K562 (cell line): ENCODE measurements around the gene GFOD2. TPM values are rescaled to one million over a fixed set of nuclear protein-coding genes. Genes with fewer than 3 reads are reported as not detected.

ENCODE experiments used
- ATAC-seq: fragments of 200-7000 bp; cut with Tn5 transposase; 3 replicates; pipeline ENCODE4 v1.9.1; 2020; ENCODE audit warnings: moderate library complexity
- BruUV-seq: library from RNA; stranded (reverse); fragments of 400-500 nt; replicated peaks from 2 replicates; lab custom pipeline; 2021; lab: Mats Ljungman, UMichigan
- CTCF ChIA-PET: fragments of 300-600 bp; formaldehyde crosslinking; extraction: SDS; loops from one replicate; lab custom pipeline; 2021; ENCODE audit warnings: low intra/inter-chr PET ratio; lab: Yijun Ruan, JAX
- POLR2A ChIA-PET: fragments of 300-600, 350-650 bp; sonication (Branson Sonifier 250); formaldehyde crosslinking; extraction: SDS; loops from one replicate; lab custom pipeline; 2021; ENCODE audit warnings: antibody characterized with exemption, inconsistent platforms; lab: Yijun Ruan, JAX
- DNase-seq, 4 experiments: peaks; one replicate each; pipeline versions ENCODE4 v3.0.0 to v3.0.0-alpha.2; 2011 to 2018; ENCODE audit warnings: low spot score in 3 of 4, mixed read lengths in 3 of 4; ENCODE audit errors: extremely low read depth in 1 of 4
- FAIRE-seq: peaks from 2 replicates; lab custom pipeline; 2011; peaks lifted over from hg19 to GRCh38; lab: Jason Lieb, UNC
- H2AFZ ChIP-seq: 2 replicates; pipeline ENCODE4 v1.6.0; 2011; ENCODE audit warnings: low read depth, low read length, control low read depth, inconsistent platforms
- H3K27ac ChIP-seq: fragments of 200-600 bp; 3 replicates; pipeline ENCODE4 v1.8.0; 2011; ENCODE audit warnings: low read depth, mild to moderate bottlenecking, control low read depth, inconsistent platforms, low read length, moderate library complexity, mixed read lengths; ENCODE audit errors: extremely low read depth
- H3K27me3 ChIP-seq, 2 experiments: fragments of 300-600 bp in 1 of 2; 2 replicates in 1 of 2; 3 replicates in 1 of 2; pipeline versions ENCODE4 v1.6.0 to v1.8.0; 2011; ENCODE audit warnings: inconsistent platforms in 2 of 2, low read length in 2 of 2, mild to moderate bottlenecking in 1 of 2, mixed read lengths in 1 of 2, moderate library complexity in 1 of 2; ENCODE audit not compliant: control insufficient read depth in 2 of 2, insufficient read depth in 2 of 2
- H3K36me3 ChIP-seq: fragments of 300-600 bp; 3 replicates; pipeline ENCODE4 v1.8.0; 2011; ENCODE audit warnings: mild to moderate bottlenecking, low read length, inconsistent platforms; ENCODE audit not compliant: control insufficient read depth, insufficient read depth
- H3K4me1 ChIP-seq, 2 experiments: fragments of 200-600 bp in 1 of 2; replicated peaks in 1 of 2; 2 replicates in 1 of 2; 3 replicates in 1 of 2; pipeline versions ENCODE4 v1.5.1 to v1.8.0; 2011; ENCODE audit warnings: inconsistent platforms in 2 of 2, low read length in 2 of 2, mild to moderate bottlenecking in 1 of 2, mixed read lengths in 1 of 2, moderate library complexity in 1 of 2; ENCODE audit not compliant: control insufficient read depth in 2 of 2, insufficient read depth in 2 of 2
- H3K4me2 ChIP-seq: 2 replicates; pipeline ENCODE4 v1.6.1; 2011; ENCODE audit warnings: low read length, control low read depth, inconsistent platforms, mixed read lengths; ENCODE audit not compliant: insufficient read depth
- H3K4me3 ChIP-seq: fragments of 200-600 bp; sonication (generic), shearing (Covaris generic); 2 replicates; pipeline ENCODE4 v1.5.1; 2016; ENCODE audit warnings: control low read depth, inconsistent platforms
- H3K79me2 ChIP-seq: fragments of 200-600 bp; 3 replicates; pipeline ENCODE4 v1.8.0; 2011; ENCODE audit warnings: low read length, inconsistent platforms; ENCODE audit not compliant: control insufficient read depth, insufficient read depth
- H3K9ac ChIP-seq, 2 experiments: 2 replicates each; pipeline versions ENCODE4 v1.6.0 to v1.6.1; 2011; ENCODE audit warnings: low read depth in 2 of 2, low read length in 2 of 2, control low read depth in 1 of 2, inconsistent platforms in 1 of 2, mild to moderate bottlenecking in 1 of 2, mixed read lengths in 1 of 2; ENCODE audit not compliant: insufficient read depth in 1 of 2
- H3K9me1 ChIP-seq: one replicate; pipeline ENCODE4 v1.6.0; 2011; ENCODE audit warnings: inconsistent platforms, mild to moderate bottlenecking, low read length, moderate library complexity; ENCODE audit not compliant: control insufficient read depth, insufficient read depth
- H3K9me3 ChIP-seq: replicated peaks from 2 replicates; pipeline ENCODE4 v1.5.1; 2011; ENCODE audit warnings: low read depth, low read length, inconsistent platforms; ENCODE audit not compliant: control insufficient read depth, insufficient read depth
- H4K20me1 ChIP-seq: replicated peaks from 2 replicates; pipeline ENCODE4 v1.6.1; 2011; ENCODE audit warnings: low read length, inconsistent platforms, mixed read lengths; ENCODE audit not compliant: control insufficient read depth, insufficient read depth
- CBX8 ChIP-seq: fragments of 200-600 bp; sonication (generic); IDR thresholded peaks from 2 replicates; pipeline ENCODE4 v1.6.1; 2012; ENCODE audit warnings: borderline replicate concordance, mixed run types, low read depth, mild to moderate bottlenecking, moderate library complexity, mixed read lengths, low read length, control low read depth, inconsistent platforms; ENCODE audit not compliant: poor library complexity, severe bottlenecking; ENCODE audit errors: extremely low read depth
- ELF2 ChIP-seq: fragments of 250-450 bp; sonication (Bioruptor Pico); IDR thresholded peaks from 2 replicates; pipeline ENCODE4 v1.5.0; 2021; ENCODE audit warnings: mild to moderate bottlenecking
- KDM1A ChIP-seq, 2 experiments: fragments of 450-650 bp; IDR thresholded peaks; 2 replicates each; pipeline ENCODE4 v1.6.1; 2016; ENCODE audit warnings: mild to moderate bottlenecking in 2 of 2
- KLF6 ChIP-seq: fragments of 250-450 bp; sonication (Bioruptor Pico); IDR thresholded peaks from 2 replicates; pipeline ENCODE4 v1.4.0; 2020; ENCODE audit warnings: mild to moderate bottlenecking, moderate library complexity, borderline replicate concordance
- NCOA2 ChIP-seq, 2 experiments: fragments of 450-650 bp; IDR thresholded peaks; 2 replicates each; pipeline ENCODE4 v1.6.1; 2018; ENCODE audit warnings: mild to moderate bottlenecking in 2 of 2, moderate library complexity in 1 of 2; ENCODE audit not compliant: partially characterized antibody in 2 of 2
- RBM25 ChIP-seq: fragments of 200-400 bp; formaldehyde crosslinking; IDR thresholded peaks from 2 replicates; pipeline ENCODE4 v1.6.1; 2018; ENCODE audit warnings: low read length, low read depth, moderate library complexity; ENCODE audit not compliant: severe bottlenecking
- SOX6 ChIP-seq: fragments of 450-650 bp; IDR thresholded peaks from 2 replicates; pipeline ENCODE4 v1.6.1; 2014; ENCODE audit warnings: mild to moderate bottlenecking
- TGIF2 ChIP-seq: sonication (generic); formaldehyde crosslinking; IDR thresholded peaks from 2 replicates; pipeline ENCODE4 v1.8.1; 2022; ENCODE audit warnings: mild to moderate bottlenecking, missing genetic modification reagents, moderate library complexity
- ZNF146 ChIP-seq: IDR thresholded peaks from one replicate; pipeline ENCODE4 v1.6.1; 2018; ENCODE audit warnings: missing compliant biosample characterization; ENCODE audit not compliant: unreplicated experiment
- ZNF766 ChIP-seq: fragments of 200-800 bp; sonication (Bioruptor generic); conservative IDR thresholded peaks from 2 replicates; pipeline ENCODE4 v1.6.1; 2016; ENCODE audit warnings: missing genetic modification characterization, missing compliant biosample characterization
- WGBS: fragments of 100-300 bp; shearing (Covaris generic); methylation state at CpG from one replicate; pipeline ENCODE4 v1.1.6; 2016; ENCODE audit warnings: low coverage, mixed read lengths; ENCODE audit not compliant: insufficient coverage; ENCODE audit errors: missing lambda C conversion rate; 5-methylcytosine and 5-hydroxymethylcytosine counted together
- in situ Hi-C: fragments of 300-500 bp; cut with MboI; formaldehyde crosslinking; loops from 4 replicates; pipeline ENCODE4 v1.15.0; 2018; ENCODE audit warnings: inconsistent platforms, mixed read lengths
- intact Hi-C: fragments of 100-400 bp; cut with micrococcal nuclease; formaldehyde crosslinking; loops from 2 replicates; pipeline ENCODE4 v1.14.2; 2022
- polyA plus RNA-seq, 8 experiments: library from polyadenylated mRNA; depleted of rRNA in 4 of 8; stranded (reverse) in 5 of 8; unstranded in 3 of 8; fragments of >200 nt; fragmentation: Nextera tagmentation in 2 of 8; fragmentation: Illumina TruSeq in 1 of 8; extraction: Ambion mirVana in 2 of 8; extraction: Trizol in 1 of 8; gene quantifications; 2 replicates each; pipeline versions ENCODE4 v1.2.1 to v1.2.3, GENCODE V29; 2011 to 2014; ENCODE audit warnings: inconsistent platforms in 1 of 8, missing spikeins in 1 of 8
- total RNA-seq, 7 experiments: library from RNA; depleted of rRNA in 6 of 7; stranded (reverse); fragments of >200 nt in 6 of 7; fragmentation: Illumina TruSeq in 2 of 7; extraction: Trizol in 2 of 7; gene quantifications; 2 replicates each; pipeline versions ENCODE4 v1.2.1 to v1.2.3, GENCODE V29; 2011 to 2021; ENCODE audit warnings: low replicate concordance in 1 of 7
- TF ChIP-seq, protein P1 (sequence below): fragments of 250-450 bp; sonication (Bioruptor Pico); IDR thresholded peaks from 2 replicates; pipeline ENCODE4 v1.5.0; 2022; ENCODE audit warnings: mild to moderate bottlenecking
- TF ChIP-seq, protein P2 (sequence below), 2 experiments: fragments of 150-350 bp in 1 of 2; IDR thresholded peaks; 2 replicates each; pipeline ENCODE4 v1.6.1; 2012 to 2016; ENCODE audit warnings: low read depth in 2 of 2, low read length in 2 of 2, mild to moderate bottlenecking in 1 of 2, moderate library complexity in 1 of 2
- TF ChIP-seq, protein P3 (sequence below): fragments of 450-650 bp; IDR thresholded peaks from 2 replicates; pipeline ENCODE4 v1.6.1; 2016; ENCODE audit warnings: borderline replicate concordance

GFOD2 gene
- total and polyA plus RNA-seq, 9 of the 15 experiments (the other 6 are each of a cell fraction or from before 2014, with no cell fraction given), result 1.9 to 15.8 (median 11.1) TPM

DNA sequence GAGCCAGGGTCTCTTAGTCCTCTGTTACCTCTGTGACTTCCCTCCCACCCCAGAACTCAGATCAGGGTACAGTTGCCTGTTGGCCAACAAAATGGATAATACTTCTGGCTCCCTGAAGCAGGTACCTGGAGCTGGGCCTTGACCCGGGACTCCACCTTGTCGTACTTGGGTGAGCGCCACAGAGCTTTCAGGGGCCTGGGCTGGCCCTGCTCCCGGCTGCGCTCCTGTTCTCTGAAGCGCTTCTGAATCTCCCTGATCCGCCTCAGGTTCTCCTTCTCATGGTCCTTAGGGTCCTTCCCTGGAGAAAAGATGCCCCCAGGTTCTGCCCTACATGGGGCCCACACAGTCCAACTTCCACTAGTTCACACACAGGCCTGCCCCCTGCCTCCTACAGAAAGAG is 54.2 kb downstream of the GFOD2 start (continued):
- no peak for TF ChIP-seq CBX8
- TF ChIP-seq NCOA2 (IDR thresholded peaks at IDR 0.05; ENCODE audit: partially characterized antibody in 2 of 2), result no peak
- no peak for TF ChIP-seq ZNF146 (CRISPR knock-in tag)
- TF ChIP-seq TGIF2 (CRISPR knock-in tag), result no peak
- TF ChIP-seq RBM25, result no peak

DNA sequence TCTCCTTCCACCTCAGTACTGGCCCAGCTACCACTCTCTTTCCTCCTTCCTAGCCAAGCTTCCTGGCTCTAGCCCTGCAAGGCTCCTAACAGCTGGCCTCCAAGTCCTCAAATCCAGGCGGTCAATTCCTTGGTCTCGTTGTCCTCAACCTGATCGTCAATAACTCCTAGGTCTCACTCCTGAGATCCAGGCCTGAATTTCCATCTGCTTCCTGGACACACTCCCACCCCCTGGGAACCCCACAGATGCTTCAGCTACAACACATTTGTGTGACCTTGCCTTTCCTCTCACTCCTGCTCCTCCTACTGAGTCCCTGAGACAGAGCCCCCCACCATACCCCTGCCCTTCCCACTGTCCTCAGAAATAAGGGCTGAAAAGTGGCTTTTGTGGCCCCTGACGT is 54.9 kb downstream of the GFOD2 start:
- in situ Hi-C loops (no loop called here), intact Hi-C loops (no loop called here)
- Histone ChIP-seq H3K27ac (no peak overlapping the region), H2AFZ (no peak overlapping the region), H3K4me1 (peaks cover 14 to 71% of the 10 kb centered on the region in 2 experiments), H3K79me2 (peaks cover 10% of the 10 kb centered on the region), H3K4me3 (no peak overlapping the region), H3K27me3 (no peaks in the 10 kb centered on the region), H3K9ac (no peak overlapping the region; a peak in 1 of 4 replicates), H3K9me3 (no peaks in the 10 kb centered on the region), H3K4me2 (no peak overlapping the region), H3K9me1 (no peaks in the 10 kb centered on the region), H3K36me3 (peaks cover 7% of the 10 kb centered on the region; the same call in 2 of the 3 replicates), H4K20me1 (peaks cover 2% of the 10 kb centered on the region; the same call in 1 of the 2 replicates)
- DNase-seq, result no peak
- whole genome bisulfite sequencing, result 69% methylated on average over 4 of the region's 4 CpGs
- TF ChIP-seq, protein P1, sequence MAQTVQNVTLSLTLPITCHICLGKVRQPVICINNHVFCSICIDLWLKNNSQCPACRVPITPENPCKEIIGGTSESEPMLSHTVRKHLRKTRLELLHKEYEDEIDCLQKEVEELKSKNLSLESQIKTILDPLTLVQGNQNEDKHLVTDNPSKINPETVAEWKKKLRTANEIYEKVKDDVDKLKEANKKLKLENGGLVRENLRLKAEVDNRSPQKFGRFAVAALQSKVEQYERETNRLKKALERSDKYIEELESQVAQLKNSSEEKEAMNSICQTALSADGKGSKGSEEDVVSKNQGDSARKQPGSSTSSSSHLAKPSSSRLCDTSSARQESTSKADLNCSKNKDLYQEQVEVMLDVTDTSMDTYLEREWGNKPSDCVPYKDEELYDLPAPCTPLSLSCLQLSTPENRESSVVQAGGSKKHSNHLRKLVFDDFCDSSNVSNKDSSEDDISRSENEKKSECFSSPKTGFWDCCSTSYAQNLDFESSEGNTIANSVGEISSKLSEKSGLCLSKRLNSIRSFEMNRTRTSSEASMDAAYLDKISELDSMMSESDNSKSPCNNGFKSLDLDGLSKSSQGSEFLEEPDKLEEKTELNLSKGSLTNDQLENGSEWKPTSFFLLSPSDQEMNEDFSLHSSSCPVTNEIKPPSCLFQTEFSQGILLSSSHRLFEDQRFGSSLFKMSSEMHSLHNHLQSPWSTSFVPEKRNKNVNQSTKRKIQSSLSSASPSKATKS, result no peak
- TF ChIP-seq ZNF766 (CRISPR knock-in tag) (no peak), KLF6 (no peak), ELF2 (CRISPR knock-in tag) (no peak), SOX6 (no peak), KDM1A (IDR thresholded peaks at IDR 0.05) (no peak)
- TF ChIP-seq, protein P2, sequence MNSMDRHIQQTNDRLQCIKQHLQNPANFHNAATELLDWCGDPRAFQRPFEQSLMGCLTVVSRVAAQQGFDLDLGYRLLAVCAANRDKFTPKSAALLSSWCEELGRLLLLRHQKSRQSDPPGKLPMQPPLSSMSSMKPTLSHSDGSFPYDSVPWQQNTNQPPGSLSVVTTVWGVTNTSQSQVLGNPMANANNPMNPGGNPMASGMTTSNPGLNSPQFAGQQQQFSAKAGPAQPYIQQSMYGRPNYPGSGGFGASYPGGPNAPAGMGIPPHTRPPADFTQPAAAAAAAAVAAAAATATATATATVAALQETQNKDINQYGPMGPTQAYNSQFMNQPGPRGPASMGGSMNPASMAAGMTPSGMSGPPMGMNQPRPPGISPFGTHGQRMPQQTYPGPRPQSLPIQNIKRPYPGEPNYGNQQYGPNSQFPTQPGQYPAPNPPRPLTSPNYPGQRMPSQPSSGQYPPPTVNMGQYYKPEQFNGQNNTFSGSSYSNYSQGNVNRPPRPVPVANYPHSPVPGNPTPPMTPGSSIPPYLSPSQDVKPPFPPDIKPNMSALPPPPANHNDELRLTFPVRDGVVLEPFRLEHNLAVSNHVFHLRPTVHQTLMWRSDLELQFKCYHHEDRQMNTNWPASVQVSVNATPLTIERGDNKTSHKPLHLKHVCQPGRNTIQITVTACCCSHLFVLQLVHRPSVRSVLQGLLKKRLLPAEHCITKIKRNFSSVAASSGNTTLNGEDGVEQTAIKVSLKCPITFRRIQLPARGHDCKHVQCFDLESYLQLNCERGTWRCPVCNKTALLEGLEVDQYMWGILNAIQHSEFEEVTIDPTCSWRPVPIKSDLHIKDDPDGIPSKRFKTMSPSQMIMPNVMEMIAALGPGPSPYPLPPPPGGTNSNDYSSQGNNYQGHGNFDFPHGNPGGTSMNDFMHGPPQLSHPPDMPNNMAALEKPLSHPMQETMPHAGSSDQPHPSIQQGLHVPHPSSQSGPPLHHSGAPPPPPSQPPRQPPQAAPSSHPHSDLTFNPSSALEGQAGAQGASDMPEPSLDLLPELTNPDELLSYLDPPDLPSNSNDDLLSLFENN (IDR thresholded peaks at IDR 0.05; ENCODE audit: low read depth in 2 of 2, low read length in 2 of 2), result no peak
- TF ChIP-seq, protein P3, sequence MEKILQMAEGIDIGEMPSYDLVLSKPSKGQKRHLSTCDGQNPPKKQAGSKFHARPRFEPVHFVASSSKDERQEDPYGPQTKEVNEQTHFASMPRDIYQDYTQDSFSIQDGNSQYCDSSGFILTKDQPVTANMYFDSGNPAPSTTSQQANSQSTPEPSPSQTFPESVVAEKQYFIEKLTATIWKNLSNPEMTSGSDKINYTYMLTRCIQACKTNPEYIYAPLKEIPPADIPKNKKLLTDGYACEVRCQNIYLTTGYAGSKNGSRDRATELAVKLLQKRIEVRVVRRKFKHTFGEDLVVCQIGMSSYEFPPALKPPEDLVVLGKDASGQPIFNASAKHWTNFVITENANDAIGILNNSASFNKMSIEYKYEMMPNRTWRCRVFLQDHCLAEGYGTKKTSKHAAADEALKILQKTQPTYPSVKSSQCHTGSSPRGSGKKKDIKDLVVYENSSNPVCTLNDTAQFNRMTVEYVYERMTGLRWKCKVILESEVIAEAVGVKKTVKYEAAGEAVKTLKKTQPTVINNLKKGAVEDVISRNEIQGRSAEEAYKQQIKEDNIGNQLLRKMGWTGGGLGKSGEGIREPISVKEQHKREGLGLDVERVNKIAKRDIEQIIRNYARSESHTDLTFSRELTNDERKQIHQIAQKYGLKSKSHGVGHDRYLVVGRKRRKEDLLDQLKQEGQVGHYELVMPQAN, result no peak
- no peak for ATAC-seq
- ChIA-PET POLR2A (interaction anchor here (0.8 kb wide), 1 partner anchor 102 kb away, joined by 3 read pairs; the partner anchor contains the start of gene CTCF), CTCF (no interaction called here)
- BruUV-seq, result no TSS peak
- FAIRE-seq, result no peak
